ENCODE data around the gene ARID2. TPM values are rescaled to one million over a fixed set of nuclear protein-coding genes. Genes with fewer than 3 reads are reported as not detected.

The ARID2 gene
- total and polyA plus RNA-seq, 9 of the 15 experiments (the other 6 are each of a cell fraction or from before 2014, with no cell fraction given): 13.4 to 41.6 (median 29.4) TPM

DNA sequence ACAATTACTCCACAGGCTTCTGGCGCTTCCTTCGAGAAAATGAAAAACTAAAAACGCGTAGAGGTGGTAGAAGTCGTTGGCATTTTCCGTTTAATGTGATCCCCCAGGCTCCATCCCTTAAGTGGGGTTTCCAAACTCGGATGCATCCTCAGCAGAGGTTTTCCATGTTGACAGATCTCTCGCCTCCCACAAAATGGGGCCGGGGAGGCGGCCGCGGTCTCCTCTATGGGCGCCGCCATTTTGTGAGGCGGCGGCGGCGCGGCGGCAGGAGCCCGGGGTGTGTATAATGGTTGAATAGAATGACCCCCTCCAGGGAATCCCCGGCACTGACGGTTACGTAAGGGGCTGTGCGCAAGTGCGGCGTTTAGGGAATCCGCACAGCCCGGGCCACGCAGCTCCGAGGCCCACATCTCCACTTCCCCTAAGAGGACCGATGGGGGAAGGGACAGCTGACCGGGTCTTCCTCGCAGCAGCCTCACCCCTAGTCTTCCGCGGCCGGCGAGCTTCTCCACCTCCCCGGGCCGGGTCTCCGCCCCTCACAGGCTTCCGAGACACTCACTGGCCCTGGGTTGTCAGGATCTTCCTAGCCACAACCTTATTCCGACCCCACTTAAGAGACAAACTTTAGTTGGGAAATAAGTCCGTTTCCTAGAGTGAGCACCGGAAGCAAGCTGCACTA is 2.1 kb upstream of the ARID2 start (continued):
- TF ChIP-seq, protein P1, sequence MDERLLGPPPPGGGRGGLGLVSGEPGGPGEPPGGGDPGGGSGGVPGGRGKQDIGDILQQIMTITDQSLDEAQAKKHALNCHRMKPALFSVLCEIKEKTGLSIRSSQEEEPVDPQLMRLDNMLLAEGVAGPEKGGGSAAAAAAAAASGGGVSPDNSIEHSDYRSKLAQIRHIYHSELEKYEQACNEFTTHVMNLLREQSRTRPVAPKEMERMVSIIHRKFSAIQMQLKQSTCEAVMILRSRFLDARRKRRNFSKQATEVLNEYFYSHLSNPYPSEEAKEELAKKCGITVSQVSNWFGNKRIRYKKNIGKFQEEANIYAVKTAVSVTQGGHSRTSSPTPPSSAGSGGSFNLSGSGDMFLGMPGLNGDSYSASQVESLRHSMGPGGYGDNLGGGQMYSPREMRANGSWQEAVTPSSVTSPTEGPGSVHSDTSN (CRISPR knock-in tag; IDR thresholded peaks at IDR 0.05; ENCODE audit: low read depth): no peak
- TF ChIP-seq, protein P1 (tag; conservative IDR thresholded peaks at IDR 0.05; ENCODE audit: low read depth): no peak; the same call in 1 of the 2 replicates
- no peak for TF ChIP-seq NR2F6 (CRISPR knock-in tag; IDR thresholded peaks at IDR 0.05)
- TF ChIP-seq RAD21 (CRISPR knock-in tag; conservative IDR thresholded peaks at IDR 0.05 in 1 of 2, IDR thresholded peaks at IDR 0.05 in 1 of 2): 0 out of 4 replicates have a peak, but pooled peaks of 1 of the 2 experiments have one; percentile 9
- TF ChIP-seq ELF4 (CRISPR knock-in tag; IDR thresholded peaks at IDR 0.05): no peak
- TF ChIP-seq NCOA2 (IDR thresholded peaks at IDR 0.05; ENCODE audit: partially characterized antibody in 2 of 2): peak; percentile 73 to 99
- TF ChIP-seq, protein P2, sequence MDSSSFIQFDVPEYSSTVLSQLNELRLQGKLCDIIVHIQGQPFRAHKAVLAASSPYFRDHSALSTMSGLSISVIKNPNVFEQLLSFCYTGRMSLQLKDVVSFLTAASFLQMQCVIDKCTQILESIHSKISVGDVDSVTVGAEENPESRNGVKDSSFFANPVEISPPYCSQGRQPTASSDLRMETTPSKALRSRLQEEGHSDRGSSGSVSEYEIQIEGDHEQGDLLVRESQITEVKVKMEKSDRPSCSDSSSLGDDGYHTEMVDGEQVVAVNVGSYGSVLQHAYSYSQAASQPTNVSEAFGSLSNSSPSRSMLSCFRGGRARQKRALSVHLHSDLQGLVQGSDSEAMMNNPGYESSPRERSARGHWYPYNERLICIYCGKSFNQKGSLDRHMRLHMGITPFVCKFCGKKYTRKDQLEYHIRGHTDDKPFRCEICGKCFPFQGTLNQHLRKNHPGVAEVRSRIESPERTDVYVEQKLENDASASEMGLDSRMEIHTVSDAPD (CRISPR knock-in tag; IDR thresholded peaks at IDR 0.05): no peak
- TF ChIP-seq ZNF384 (IDR thresholded peaks at IDR 0.05; ENCODE audit: low read depth, low read length): 0 out of 2 replicates have a peak, but pooled peaks have one; percentile 13
- no peak for TF ChIP-seq ZNF41 (CRISPR knock-in tag; conservative IDR thresholded peaks at IDR 0.05)
- TF ChIP-seq RNF2 (IDR thresholded peaks at IDR 0.05): peak; percentile 98
- peak; percentile 79 for TF ChIP-seq POLR2AphosphoS5 (IDR thresholded peaks at IDR 0.05; ENCODE audit: control insufficient read depth, insufficient read depth, low read depth, low read length)
- TF ChIP-seq, protein P3, sequence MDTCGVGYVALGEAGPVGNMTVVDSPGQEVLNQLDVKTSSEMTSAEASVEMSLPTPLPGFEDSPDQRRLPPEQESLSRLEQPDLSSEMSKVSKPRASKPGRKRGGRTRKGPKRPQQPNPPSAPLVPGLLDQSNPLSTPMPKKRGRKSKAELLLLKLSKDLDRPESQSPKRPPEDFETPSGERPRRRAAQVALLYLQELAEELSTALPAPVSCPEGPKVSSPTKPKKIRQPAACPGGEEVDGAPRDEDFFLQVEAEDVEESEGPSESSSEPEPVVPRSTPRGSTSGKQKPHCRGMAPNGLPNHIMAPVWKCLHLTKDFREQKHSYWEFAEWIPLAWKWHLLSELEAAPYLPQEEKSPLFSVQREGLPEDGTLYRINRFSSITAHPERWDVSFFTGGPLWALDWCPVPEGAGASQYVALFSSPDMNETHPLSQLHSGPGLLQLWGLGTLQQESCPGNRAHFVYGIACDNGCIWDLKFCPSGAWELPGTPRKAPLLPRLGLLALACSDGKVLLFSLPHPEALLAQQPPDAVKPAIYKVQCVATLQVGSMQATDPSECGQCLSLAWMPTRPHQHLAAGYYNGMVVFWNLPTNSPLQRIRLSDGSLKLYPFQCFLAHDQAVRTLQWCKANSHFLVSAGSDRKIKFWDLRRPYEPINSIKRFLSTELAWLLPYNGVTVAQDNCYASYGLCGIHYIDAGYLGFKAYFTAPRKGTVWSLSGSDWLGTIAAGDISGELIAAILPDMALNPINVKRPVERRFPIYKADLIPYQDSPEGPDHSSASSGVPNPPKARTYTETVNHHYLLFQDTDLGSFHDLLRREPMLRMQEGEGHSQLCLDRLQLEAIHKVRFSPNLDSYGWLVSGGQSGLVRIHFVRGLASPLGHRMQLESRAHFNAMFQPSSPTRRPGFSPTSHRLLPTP (IDR thresholded peaks at IDR 0.05; ENCODE audit: borderline replicate concordance, extremely low read depth, insufficient read length): no peak
- no peak for TF ChIP-seq ERF (CRISPR knock-in tag; IDR thresholded peaks at IDR 0.05)
- TF ChIP-seq ZNF717 (CRISPR knock-in tag; IDR thresholded peaks at IDR 0.05): no peak
- TF ChIP-seq ZNF23 (CRISPR knock-in tag; IDR thresholded peaks at IDR 0.05): no peak
- peak; percentile 88 for TF ChIP-seq DACH1 (IDR thresholded peaks at IDR 0.05; ENCODE audit: partially characterized antibody)
- TF ChIP-seq ELF2 (CRISPR knock-in tag; IDR thresholded peaks at IDR 0.05): no peak
- TF ChIP-seq CC2D1A (IDR thresholded peaks at IDR 0.05): peak; percentile 80
- no peak for TF ChIP-seq ZNF507 (tag; conservative IDR thresholded peaks at IDR 0.05)
- TF ChIP-seq GABPA (tag; conservative IDR thresholded peaks at IDR 0.05; ENCODE audit: low read depth): peak; percentile 68
- no peak for TF ChIP-seq ZNF408 (CRISPR knock-in tag; IDR thresholded peaks at IDR 0.05; ENCODE audit: low read depth)
- TF ChIP-seq ZNF778 (CRISPR knock-in tag; IDR thresholded peaks at IDR 0.05): no peak
- TF ChIP-seq ZNF134 (CRISPR knock-in tag; conservative IDR thresholded peaks at IDR 0.05): 0 out of 2 replicates have a peak, but pooled peaks have one; percentile 15
- TF ChIP-seq ZSCAN29 (IDR thresholded peaks at IDR 0.05): no peak
